HEK293 (cell line): Measurements from ENCODE around the gene SH2B2.

Experiments used
- CTCF ChIA-PET: fragments of 350-600 bp; formaldehyde crosslinking; extraction: SDS; loops from one replicate; lab custom pipeline; 2021; ENCODE audit warnings: antibody characterized with exemption; lab: Yijun Ruan, JAX
- POLR2A ChIA-PET: fragments of 300-600 bp; formaldehyde crosslinking; extraction: SDS; loops from one replicate; lab custom pipeline; 2020; ENCODE audit warnings: antibody characterized with exemption, inconsistent platforms; lab: Yijun Ruan, JAX
- H3K27ac ChIP-seq: fragments of 200-500 bp; sonication (Bioruptor generic); 2 replicates; pipeline ENCODE4 v1.5.1; 2014; ENCODE audit warnings: low read depth, low read length, control low read depth, inconsistent platforms; ENCODE audit errors: extremely low read depth
- H3K36me3 ChIP-seq, 2 experiments: fragments of 200-500 bp in 1 of 2; sonication (Bioruptor generic) in 1 of 2; 1 replicate in 1 of 2; 2 replicates in 1 of 2; pipeline ENCODE4 v1.5.1; 2014 to 2017; ENCODE audit warnings: inconsistent platforms in 2 of 2, low read length in 2 of 2; ENCODE audit not compliant: control insufficient read depth in 2 of 2, insufficient read depth in 1 of 2
- H3K4me1 ChIP-seq: fragments of 200-500 bp; sonication (Bioruptor generic); 2 replicates; pipeline ENCODE4 v1.5.1; 2014; ENCODE audit warnings: mild to moderate bottlenecking, low read length, inconsistent platforms; ENCODE audit not compliant: control insufficient read depth, insufficient read depth
- H3K4me3 ChIP-seq: 2 replicates; pipeline ENCODE4 v1.5.1; 2011; ENCODE audit warnings: low read depth, mild to moderate bottlenecking, control low read depth, low read length, moderate library complexity
- H3K9me3 ChIP-seq: fragments of 200-500 bp; sonication (Bioruptor generic); 2 replicates; pipeline ENCODE4 v1.5.1; 2014; ENCODE audit warnings: low read depth, low read length, inconsistent platforms; ENCODE audit not compliant: control insufficient read depth, insufficient read depth
- EGR2 ChIP-seq: fragments of 450-650 bp; formaldehyde crosslinking; IDR thresholded peaks from 2 replicates; pipeline ENCODE4 v1.5.1; 2016; ENCODE audit warnings: low read depth, missing biosample characterization, missing genetic modification characterization
- HOXA7 ChIP-seq: sonication (generic); formaldehyde crosslinking; IDR thresholded peaks from 2 replicates; pipeline ENCODE4 v1.8.1; 2022; ENCODE audit warnings: missing genetic modification reagents, borderline replicate concordance
- WT1 ChIP-seq: fragments of 450-650 bp; formaldehyde crosslinking; IDR thresholded peaks from 2 replicates; pipeline ENCODE4 v1.5.1; 2016; ENCODE audit warnings: missing biosample characterization, missing genetic modification characterization
- ZNF132 ChIP-seq: fragments of 450-650 bp; formaldehyde crosslinking; IDR thresholded peaks from 2 replicates; pipeline ENCODE4 v1.5.1; 2017; ENCODE audit warnings: missing biosample characterization, missing genetic modification characterization, borderline replicate concordance
- ZNF16 ChIP-seq: fragments of 450-650 bp; formaldehyde crosslinking; IDR thresholded peaks from 2 replicates; pipeline ENCODE4 v1.5.1; 2016; ENCODE audit warnings: low read depth, missing biosample characterization, missing genetic modification characterization
- ZNF202 ChIP-seq: fragments of 450-650 bp; formaldehyde crosslinking; IDR thresholded peaks from 2 replicates; pipeline ENCODE4 v1.5.1; 2016; ENCODE audit warnings: missing biosample characterization, missing genetic modification characterization, borderline replicate concordance
- ZNF221 ChIP-seq: fragments of 450-650 bp; formaldehyde crosslinking; IDR thresholded peaks from 2 replicates; pipeline ENCODE4 v1.5.1; 2017; ENCODE audit warnings: missing biosample characterization, missing genetic modification characterization, borderline replicate concordance
- ZNF239 ChIP-seq: fragments of 450-650 bp; formaldehyde crosslinking; IDR thresholded peaks from 2 replicates; pipeline ENCODE4 v1.5.1; 2016; ENCODE audit warnings: missing biosample characterization, missing genetic modification characterization
- ZNF248 ChIP-seq: fragments of 450-650 bp; formaldehyde crosslinking; IDR thresholded peaks from 2 replicates; pipeline ENCODE4 v1.5.1; 2017; ENCODE audit warnings: missing biosample characterization, missing genetic modification characterization
- ZNF341 ChIP-seq: fragments of 450-650 bp; formaldehyde crosslinking; IDR thresholded peaks from 2 replicates; pipeline ENCODE4; 2016; ENCODE audit warnings: low read depth, missing biosample characterization, missing genetic modification characterization
- ZNF394 ChIP-seq: fragments of 450-650 bp; formaldehyde crosslinking; IDR thresholded peaks from 2 replicates; pipeline ENCODE4 v1.5.1; 2016; ENCODE audit warnings: missing biosample characterization, missing genetic modification characterization, mild to moderate bottlenecking, moderate library complexity, borderline replicate concordance
- ZNF449 ChIP-seq: fragments of 450-650 bp; formaldehyde crosslinking; IDR thresholded peaks from 2 replicates; pipeline ENCODE4 v1.5.1; 2017; ENCODE audit warnings: missing biosample characterization, mild to moderate bottlenecking, missing genetic modification characterization, moderate library complexity
- ZNF600 ChIP-seq: fragments of 450-650 bp; formaldehyde crosslinking; IDR thresholded peaks from 2 replicates; pipeline ENCODE4 v1.5.1; 2016; ENCODE audit warnings: missing biosample characterization, missing genetic modification characterization
- ZNF623 ChIP-seq: fragments of 450-650 bp; formaldehyde crosslinking; IDR thresholded peaks from 2 replicates; pipeline ENCODE4 v1.5.1; 2016; ENCODE audit warnings: missing biosample characterization, missing genetic modification characterization
- ZNF654 ChIP-seq: fragments of 450-650 bp; formaldehyde crosslinking; IDR thresholded peaks from 2 replicates; pipeline ENCODE4 v1.5.1; 2016; ENCODE audit warnings: low read depth, missing biosample characterization, missing genetic modification characterization
- ZNF747 ChIP-seq: fragments of 450-650 bp; formaldehyde crosslinking; IDR thresholded peaks from 2 replicates; pipeline ENCODE4 v1.5.1; 2016; ENCODE audit warnings: missing biosample characterization, missing genetic modification characterization
- ZNF785 ChIP-seq: fragments of 450-650 bp; formaldehyde crosslinking; IDR thresholded peaks from 2 replicates; pipeline ENCODE4 v1.5.1; 2016; ENCODE audit warnings: missing biosample characterization, missing genetic modification characterization
- ZNF837 ChIP-seq: fragments of 450-650 bp; formaldehyde crosslinking; IDR thresholded peaks from 2 replicates; pipeline ENCODE4 v1.5.1; 2016; ENCODE audit warnings: missing biosample characterization, missing genetic modification characterization
- TF ChIP-seq, protein P1 (sequence below): fragments of 450-650 bp; formaldehyde crosslinking; IDR thresholded peaks from 2 replicates; pipeline ENCODE4 v1.5.1; 2016; ENCODE audit warnings: missing biosample characterization, missing genetic modification characterization

The SH2B2 gene

GRCh38 chr7:102295346-102296178 lies 8.9 kb downstream of the SH2B2 start:
- ChIA-PET POLR2A (no interaction called here), CTCF (interaction anchor here (0.9 to 1.1 kb wide), 2 partner anchors 11 to 757 kb away, joined by 3 to 4 read pairs; no protein-coding TSS in a partner anchor)
- TF ChIP-seq ZNF341 (tag by site-specific recombination) (peak; percentile 45; the same call in 1 of the 2 replicates), ZNF239 (peak; percentile 96), EGR2 (tag by site-specific recombination) (peak; percentile 22; the same call in 1 of the 2 replicates), ZNF202 (tag by site-specific recombination) (no peak), ZNF394 (tag by site-specific recombination) (no peak), ZNF449 (tag by site-specific recombination) (peak; percentile 46; the same call in 1 of the 2 replicates), ZNF785 (no peak), ZNF16 (no peak)
- no peaks in the 10 kb centered on the region for H3K36me3 ChIP-seq
- no peak overlapping the region for H3K4me3 ChIP-seq
- no peaks in the 10 kb centered on the region for H3K4me1 ChIP-seq
- no peaks in the 10 kb centered on the region for H3K9me3 ChIP-seq
- H3K27ac ChIP-seq, result no peak overlapping the region

GRCh38 chr7:102296179-102296438 lies 9.4 kb downstream of the SH2B2 start:
- TF ChIP-seq ZNF654, result no peak
- TF ChIP-seq ZNF221, result no peak
- TF ChIP-seq WT1 (tag by site-specific recombination), result no peak
- TF ChIP-seq ZNF449 (tag by site-specific recombination), result no peak
- H3K36me3 ChIP-seq, result no peaks in the 10 kb centered on the region
- no peaks in the 10 kb centered on the region for H3K4me1 ChIP-seq
- ChIA-PET CTCF (interaction anchor here (0.9 to 1.1 kb wide), 2 partner anchors 11 to 758 kb away, joined by 3 to 4 read pairs; no protein-coding TSS in a partner anchor), POLR2A (no interaction called here)
- no peaks in the 10 kb centered on the region for H3K9me3 ChIP-seq
- no peak overlapping the region for H3K27ac ChIP-seq
- H3K4me3 ChIP-seq, result no peak overlapping the region

DNA sequence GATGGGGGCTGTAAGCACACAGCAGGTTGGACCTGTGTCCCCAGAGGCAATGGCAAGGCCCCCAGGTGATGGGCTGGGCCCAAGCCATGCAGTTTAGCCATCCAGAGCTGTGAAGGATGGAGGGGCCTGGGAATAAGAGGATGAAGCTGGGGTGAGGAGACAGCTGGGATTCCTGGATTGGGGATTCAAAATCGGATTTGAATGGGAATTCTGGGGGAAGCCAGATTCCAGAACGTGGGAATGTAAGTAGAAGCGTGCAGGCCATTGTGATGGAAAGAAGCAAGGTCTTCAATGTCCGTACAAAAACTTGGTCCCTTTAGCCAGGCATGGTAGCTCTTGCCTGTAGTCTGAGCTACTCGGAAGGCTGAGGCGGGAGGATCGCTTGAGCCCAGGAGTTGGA lies 9.8 kb downstream of the SH2B2 start:
- POLR2A ChIA-PET, result no interaction called here
- no peaks in the 10 kb centered on the region for H3K4me1 ChIP-seq
- no peak overlapping the region for H3K4me3 ChIP-seq
- H3K27ac ChIP-seq, result no peak overlapping the region
- CTCF ChIA-PET, result no interaction called here
- TF ChIP-seq ZNF600 (tag by site-specific recombination), result peak; percentile 61; the same call in 1 of the 2 replicates
- no peak for TF ChIP-seq ZNF248
- no peaks in the 10 kb centered on the region for H3K36me3 ChIP-seq
- no peaks in the 10 kb centered on the region for H3K9me3 ChIP-seq

GRCh38 chr7:102297487-102298218 lies 11.0 kb downstream of the SH2B2 start:
- CTCF ChIA-PET, result no interaction called here
- Histone ChIP-seq H3K9me3 (no peaks in the 10 kb centered on the region), H3K4me1 (no peaks in the 10 kb centered on the region), H3K36me3 (no peaks in the 10 kb centered on the region), H3K4me3 (no peak overlapping the region), H3K27ac (no peak overlapping the region)
- TF ChIP-seq ZNF747 (tag by site-specific recombination) (no peak), ZNF132 (no peak), ZNF623 (peak; percentile 99), ZNF837 (tag by site-specific recombination) (0 out of 2 replicates have a peak, but pooled peaks have one; percentile 31), HOXA7 (CRISPR knock-in tag) (no peak)
- TF ChIP-seq, protein P1, sequence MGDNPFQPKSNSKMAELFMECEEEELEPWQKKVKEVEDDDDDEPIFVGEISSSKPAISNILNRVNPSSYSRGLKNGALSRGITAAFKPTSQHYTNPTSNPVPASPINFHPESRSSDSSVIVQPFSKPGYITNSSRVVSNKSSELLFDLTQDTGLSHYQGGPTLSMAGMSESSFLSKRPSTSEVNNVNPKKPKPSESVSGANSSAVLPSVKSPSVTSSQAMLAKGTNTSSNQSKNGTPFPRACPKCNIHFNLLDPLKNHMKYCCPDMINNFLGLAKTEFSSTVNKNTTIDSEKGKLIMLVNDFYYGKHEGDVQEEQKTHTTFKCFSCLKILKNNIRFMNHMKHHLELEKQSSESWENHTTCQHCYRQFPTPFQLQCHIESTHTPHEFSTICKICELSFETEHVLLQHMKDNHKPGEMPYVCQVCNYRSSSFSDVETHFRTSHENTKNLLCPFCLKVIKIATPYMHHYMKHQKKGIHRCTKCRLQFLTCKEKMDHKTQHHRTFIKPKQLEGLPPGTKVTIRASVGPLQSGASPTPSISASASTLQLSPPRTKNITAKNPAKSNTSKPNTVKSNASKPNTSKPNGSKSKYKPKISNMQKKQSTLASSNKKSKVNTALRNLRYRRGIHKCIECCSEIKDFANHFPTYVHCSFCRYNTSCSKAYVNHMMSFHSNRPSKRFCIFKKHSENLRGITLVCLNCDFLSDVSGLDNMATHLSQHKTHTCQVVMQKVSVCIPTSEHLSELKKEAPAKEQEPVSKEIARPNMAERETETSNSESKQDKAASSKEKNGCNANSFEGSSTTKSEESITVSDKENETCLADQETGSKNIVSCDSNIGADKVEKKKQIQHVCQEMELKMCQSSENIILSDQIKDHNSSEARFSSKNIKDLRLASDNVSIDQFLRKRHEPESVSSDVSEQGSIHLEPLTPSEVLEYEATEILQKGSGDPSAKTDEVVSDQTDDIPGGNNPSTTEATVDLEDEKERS (tag by site-specific recombination), result 0 out of 2 replicates have a peak, but pooled peaks have one; percentile 34
- POLR2A ChIA-PET, result interaction anchor here (1.5 kb wide), 1 partner anchor 10 kb away, joined by 4 read pairs; no protein-coding TSS in a partner anchor
